ENCODE data around the gene CD52. TPM values are rescaled to one million over a fixed set of nuclear protein-coding genes. Genes with fewer than 3 reads are reported as not detected.
"Not testable (repeated sequence)": the region's sequence is repeated elsewhere in the genome, so short reads cannot be mapped to it uniquely, and the experiment has no call there.

Gene CD52
- polyA plus RNA-seq, 1 of the 3 experiments (the other 2 are of a cell fraction) = not detected

DNA sequence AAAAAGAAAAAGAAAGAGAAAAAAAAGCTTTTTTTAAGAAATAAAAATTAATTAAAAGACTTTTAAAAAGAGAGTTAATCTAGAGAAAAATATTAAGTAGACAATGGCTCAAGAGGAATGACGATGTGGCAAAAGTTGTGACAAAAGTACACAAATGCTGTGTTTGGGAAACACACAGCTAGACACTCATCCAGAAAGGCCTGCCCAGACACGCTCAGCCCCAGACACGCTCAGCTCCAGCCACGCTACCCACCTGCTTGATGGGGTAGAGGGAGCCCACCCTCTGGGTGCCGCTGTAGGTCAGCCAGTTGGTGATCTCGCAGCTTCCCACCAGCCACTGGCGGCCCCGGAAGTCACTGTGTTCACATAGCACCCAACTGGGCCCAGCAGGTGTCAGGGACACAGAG is 10.2 kb downstream of the CD52 start:
- Histone ChIP-seq H3K79me2 (ENCODE audit: insufficient read depth) (no peaks in the 10 kb centered on the region), H3F3A (replicated peaks; ENCODE audit: insufficient read depth) (no peaks in the 10 kb centered on the region), H3K9me3 (no peaks in the 10 kb centered on the region), H3K9ac (no peak overlapping the region), H3K4me1 (ENCODE audit: control insufficient read depth in 1 of 2, insufficient read depth in 2 of 2, low read depth in 1 of 2, low read length in 1 of 2) (no peaks in the 10 kb centered on the region), H3K27me3 (ENCODE audit: insufficient read depth) (no peaks in the 10 kb centered on the region), H4K20me1 (ENCODE audit: insufficient read depth) (no peaks in the 10 kb centered on the region), H3K4me3 (ENCODE audit: low read depth in 2 of 2, low read length in 1 of 2) (no peak overlapping the region), H3K27ac (ENCODE audit: low read depth in 2 of 2, low read length in 1 of 2) (no peak overlapping the region), H2AFZ (ENCODE audit: low read depth) (no peak overlapping the region), H3K9me2 (no peaks in the 10 kb centered on the region), H3K4me2 (no peak overlapping the region), H3K36me3 (replicated peaks in 1 of 2; ENCODE audit: control insufficient read depth in 1 of 2, insufficient read depth in 2 of 2, low read length in 1 of 2) (no peaks in the 10 kb centered on the region)
- 91% methylated on average over 4 of the region's 8 CpGs for WGBS (ENCODE audit: low lambda C conversion rate)
- POLR2A ChIA-PET = no interaction called here
- no peak for DNase-seq
- TF ChIP-seq RXRA (IDR thresholded peaks at IDR 0.05; ENCODE audit: borderline replicate concordance, low read depth) = no peak
- no peak for TF ChIP-seq YY1 (IDR thresholded peaks at IDR 0.05; ENCODE audit: low read depth)
- no peak for TF ChIP-seq MEF2A (IDR thresholded peaks at IDR 0.05; ENCODE audit: borderline replicate concordance, low read depth)
- no peak for TF ChIP-seq GATA2 (CRISPR knock-in tag; IDR thresholded peaks at IDR 0.05)
- CTCF ChIA-PET = interaction anchor here (1.4 to 3.3 kb wide), 2 partner anchors 43 to 52 kb away, joined by 4 to 22 read pairs; no protein-coding TSS in a partner anchor

DNA sequence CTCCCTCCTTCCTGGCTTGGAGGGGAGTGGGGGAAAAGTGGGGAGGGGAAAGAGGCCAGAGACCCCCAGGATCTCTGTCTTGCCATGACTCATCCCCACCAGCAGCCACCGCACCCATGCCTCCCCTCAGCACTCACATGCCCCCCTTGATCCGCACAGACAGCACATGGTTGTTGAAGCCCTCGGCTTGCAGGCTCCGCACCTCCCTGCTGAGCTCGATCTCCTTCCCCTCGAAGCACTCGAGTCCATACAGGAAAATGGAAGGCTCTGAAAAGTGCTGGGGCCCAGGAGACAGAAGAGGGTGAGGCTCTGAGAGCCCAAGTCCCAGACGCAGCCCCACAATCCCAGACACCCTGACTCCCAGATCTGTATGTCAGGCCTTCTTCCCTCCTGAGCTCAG is 10.8 kb downstream of the CD52 start:
- no peaks in the 10 kb centered on the region for H3K36me3 ChIP-seq (replicated peaks in 1 of 2; ENCODE audit: control insufficient read depth in 1 of 2, insufficient read depth in 2 of 2, low read length in 1 of 2)
- H3K4me1 ChIP-seq (ENCODE audit: control insufficient read depth in 1 of 2, insufficient read depth in 2 of 2, low read depth in 1 of 2, low read length in 1 of 2) = no peaks in the 10 kb centered on the region
- no peak for DNase-seq
- WGBS (ENCODE audit: low lambda C conversion rate) = 83% methylated on average over 8 of the region's 8 CpGs
- TF ChIP-seq, protein P1, sequence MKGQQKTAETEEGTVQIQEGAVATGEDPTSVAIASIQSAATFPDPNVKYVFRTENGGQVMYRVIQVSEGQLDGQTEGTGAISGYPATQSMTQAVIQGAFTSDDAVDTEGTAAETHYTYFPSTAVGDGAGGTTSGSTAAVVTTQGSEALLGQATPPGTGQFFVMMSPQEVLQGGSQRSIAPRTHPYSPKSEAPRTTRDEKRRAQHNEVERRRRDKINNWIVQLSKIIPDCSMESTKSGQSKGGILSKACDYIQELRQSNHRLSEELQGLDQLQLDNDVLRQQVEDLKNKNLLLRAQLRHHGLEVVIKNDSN (IDR thresholded peaks at IDR 0.05; ENCODE audit: borderline replicate concordance, low read depth) = no peak
- no peak for TF ChIP-seq ELF1 (IDR thresholded peaks at IDR 0.05)
- TF ChIP-seq RCOR1 (IDR thresholded peaks at IDR 0.05; ENCODE audit: low read length) = no peak
- TF ChIP-seq, protein P2, sequence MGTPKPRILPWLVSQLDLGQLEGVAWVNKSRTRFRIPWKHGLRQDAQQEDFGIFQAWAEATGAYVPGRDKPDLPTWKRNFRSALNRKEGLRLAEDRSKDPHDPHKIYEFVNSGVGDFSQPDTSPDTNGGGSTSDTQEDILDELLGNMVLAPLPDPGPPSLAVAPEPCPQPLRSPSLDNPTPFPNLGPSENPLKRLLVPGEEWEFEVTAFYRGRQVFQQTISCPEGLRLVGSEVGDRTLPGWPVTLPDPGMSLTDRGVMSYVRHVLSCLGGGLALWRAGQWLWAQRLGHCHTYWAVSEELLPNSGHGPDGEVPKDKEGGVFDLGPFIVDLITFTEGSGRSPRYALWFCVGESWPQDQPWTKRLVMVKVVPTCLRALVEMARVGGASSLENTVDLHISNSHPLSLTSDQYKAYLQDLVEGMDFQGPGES (IDR thresholded peaks at IDR 0.05; ENCODE audit: low read depth, low read length) = no peak
- TF ChIP-seq FOXJ3 (CRISPR knock-in tag; IDR thresholded peaks at IDR 0.05) = no peak
- H3K9me3 ChIP-seq = no peaks in the 10 kb centered on the region
- H3K4me3 ChIP-seq (ENCODE audit: low read depth in 2 of 2, low read length in 1 of 2) = no peak overlapping the region
- H3K9me2 ChIP-seq = no peaks in the 10 kb centered on the region
- H3K9ac ChIP-seq = no peak overlapping the region
- H3K27ac ChIP-seq (ENCODE audit: low read depth in 2 of 2, low read length in 1 of 2) = no peak overlapping the region
- H3K79me2 ChIP-seq (ENCODE audit: insufficient read depth) = no peaks in the 10 kb centered on the region
- no peaks in the 10 kb centered on the region for H3K27me3 ChIP-seq (ENCODE audit: insufficient read depth)
- H3K4me2 ChIP-seq = no peak overlapping the region
- ChIA-PET POLR2A (no interaction called here), CTCF (interaction anchor here (1.4 to 4.2 kb wide), 3 partner anchors 8 to 53 kb away, joined by 4 to 38 read pairs (median 22); no protein-coding TSS in a partner anchor)
- no peaks in the 10 kb centered on the region for H4K20me1 ChIP-seq (ENCODE audit: insufficient read depth)
- H3F3A ChIP-seq (replicated peaks; ENCODE audit: insufficient read depth) = no peaks in the 10 kb centered on the region
- H2AFZ ChIP-seq (ENCODE audit: low read depth) = no peak overlapping the region

DNA sequence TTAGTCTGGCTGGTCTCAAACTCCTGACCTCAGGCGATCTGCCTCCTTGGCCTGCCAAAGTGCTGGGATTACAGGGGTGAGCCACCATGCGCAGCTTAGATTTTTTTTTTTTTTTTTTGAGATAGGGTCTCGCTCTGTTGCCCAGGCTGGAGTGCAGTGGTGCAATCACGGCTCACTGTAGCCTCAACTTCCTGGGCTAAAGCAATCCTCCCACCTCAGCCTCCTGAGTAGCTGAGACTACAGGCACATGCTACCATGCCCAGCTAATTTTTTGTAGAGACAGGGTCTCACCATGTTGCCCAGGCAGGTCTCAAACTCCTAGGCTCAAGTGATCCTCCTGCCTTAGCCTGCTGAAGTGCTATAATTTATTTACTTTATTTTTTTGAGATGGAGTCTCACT is 11.6 kb downstream of the CD52 start:
- H3K4me2 ChIP-seq; H2AFZ ChIP-seq (ENCODE audit: low read depth); H3K27ac ChIP-seq (ENCODE audit: low read depth in 2 of 2, low read length in 1 of 2); H4K20me1 ChIP-seq (ENCODE audit: insufficient read depth); H3K4me1 ChIP-seq (ENCODE audit: control insufficient read depth in 1 of 2, insufficient read depth in 2 of 2, low read depth in 1 of 2, low read length in 1 of 2); DNase-seq; H3K9me2 ChIP-seq; H3K27me3 ChIP-seq (ENCODE audit: insufficient read depth); H3K79me2 ChIP-seq (ENCODE audit: insufficient read depth); H3K9ac ChIP-seq; POLR2A ChIA-PET; H3K36me3 ChIP-seq (replicated peaks in 1 of 2; ENCODE audit: control insufficient read depth in 1 of 2, insufficient read depth in 2 of 2, low read length in 1 of 2); H3F3A ChIP-seq (replicated peaks; ENCODE audit: insufficient read depth); H3K9me3 ChIP-seq; H3K4me3 ChIP-seq (ENCODE audit: low read depth in 2 of 2, low read length in 1 of 2): not testable (repeated sequence)
- CTCF ChIA-PET = interaction anchor here (1.2 to 4.2 kb wide), 5 partner anchors 8 to 160 kb away, joined by 3 to 38 read pairs (median 4); partner anchors contain the start of gene ZNF593
- WGBS (ENCODE audit: low lambda C conversion rate) = 78% methylated on average over 4 of the region's 4 CpGs
